Activated CD4-positive, alpha-beta T cell treated with anti-CD3 and anti-CD28 coated beads, Interleukin-2, Interleukin-4, amounts not matched to agents 100 ng/mL and 50 ng/mL, durations not matched to agents 16 hours and 8 hours (primary cell): ENCODE results near the gene CDK7.

Source experiments
- DNase-seq: peaks from one replicate; pipeline ENCODE4 v3.0.0-alpha.2; 2020; ENCODE audit warnings: low spot score

Gene CDK7

GRCh38 chr5:69293882-69294281 is 59.2 kb downstream of the CDK7 start:
- DNase-seq = no peak

- DNase-seq = peak; percentile 17
Observed at GRCh38 chr5:69295088-69295754, 60.5 kb downstream of the CDK7 start.

- no peak for DNase-seq
Observed at GRCh38 chr5:69299625-69300024, 64.9 kb downstream of the CDK7 start.

- no peak for DNase-seq
Observed at GRCh38 chr5:69300537-69301203, 66.0 kb downstream of the CDK7 start.

GRCh38 chr5:69305512-69305911 is 70.8 kb downstream of the CDK7 start:
- DNase-seq = no peak

GRCh38 chr5:69308046-69308553 is 73.4 kb downstream of the CDK7 start:
- DNase-seq = peak; percentile 27

GRCh38 chr5:69309380-69309779 is 74.7 kb downstream of the CDK7 start:
- no peak for DNase-seq

- no peak for DNase-seq
Observed at GRCh38 chr5:69312459-69313160, 77.9 kb downstream of the CDK7 start.

GRCh38 chr5:69313428-69313827 is 78.7 kb downstream of the CDK7 start:
- no peak for DNase-seq

GRCh38 chr5:69315972-69316371 is 81.3 kb downstream of the CDK7 start:
- DNase-seq = no peak

GRCh38 chr5:69317391-69317790 is 82.7 kb downstream of the CDK7 start:
- DNase-seq = no peak

- no peak for DNase-seq
Observed at GRCh38 chr5:69326365-69326764, 91.7 kb downstream of the CDK7 start.
